ENCODE results near the gene NEO1.

Gene NEO1

GRCh38 chr15:73065114-73065513 lies 12.9 kb downstream of the NEO1 start:
- Histone ChIP-seq H3K4me2 (ENCODE audit: insufficient read depth, low read length) (no peak overlapping the region), H3K27ac (ENCODE audit: low read length) (no peak overlapping the region), H3K4me3 (ENCODE audit: low read depth in 1 of 2, low read length in 2 of 2) (no peak overlapping the region), H3K9me3 (ENCODE audit: insufficient read depth, low read length, severe bottlenecking) (no peaks in the 10 kb centered on the region), H3K4me1 (ENCODE audit: insufficient read depth, low read length) (no peaks in the 10 kb centered on the region), H4K20me1 (ENCODE audit: insufficient read depth, low read length) (no peaks in the 10 kb centered on the region), H3K9ac (ENCODE audit: low read depth, low read length) (no peak overlapping the region), H3K27me3 (ENCODE audit: insufficient read depth, low read length, poor library complexity) (peaks cover 2% of the 10 kb centered on the region), H3K36me3 (ENCODE audit: insufficient read depth, low read length) (no peaks in the 10 kb centered on the region), H3K79me2 (ENCODE audit: insufficient read depth, low read length) (no peaks in the 10 kb centered on the region), H2AFZ (ENCODE audit: low read depth, low read length) (no peak overlapping the region)
- TF ChIP-seq CTCF (IDR thresholded peaks at IDR 0.05; ENCODE audit: borderline replicate concordance, extremely low read depth, low read length, poor library complexity, severe bottlenecking) (no peak), EZH2 (IDR thresholded peaks at IDR 0.05; ENCODE audit: borderline replicate concordance, low read depth, low read length, severe bottlenecking) (no peak)
- ATAC-seq (ENCODE audit: insufficient read depth, low read depth) (no peak), DNase-seq (no peak)

- H4K20me1 ChIP-seq (ENCODE audit: insufficient read depth, low read length), result no peaks in the 10 kb centered on the region; the same call in 1 of the 2 replicates
- H3K27ac ChIP-seq (ENCODE audit: low read length), result no peak overlapping the region
- no peak overlapping the region for H3K9ac ChIP-seq (ENCODE audit: low read depth, low read length)
- H3K27me3 ChIP-seq (ENCODE audit: insufficient read depth, low read length, poor library complexity), result no peaks in the 10 kb centered on the region
- TF ChIP-seq CTCF (IDR thresholded peaks at IDR 0.05; ENCODE audit: borderline replicate concordance, extremely low read depth, low read length, poor library complexity, severe bottlenecking) (no peak), EZH2 (IDR thresholded peaks at IDR 0.05; ENCODE audit: borderline replicate concordance, low read depth, low read length, severe bottlenecking) (no peak)
- H3K9me3 ChIP-seq (ENCODE audit: insufficient read depth, low read length, severe bottlenecking), result no peaks in the 10 kb centered on the region
- no peaks in the 10 kb centered on the region for H3K36me3 ChIP-seq (ENCODE audit: insufficient read depth, low read length)
- ATAC-seq (ENCODE audit: insufficient read depth, low read depth) (no peak), DNase-seq (no peak)
- no peak overlapping the region for H2AFZ ChIP-seq (ENCODE audit: low read depth, low read length)
- no peaks in the 10 kb centered on the region for H3K79me2 ChIP-seq (ENCODE audit: insufficient read depth, low read length)
- no peak overlapping the region for H3K4me2 ChIP-seq (ENCODE audit: insufficient read depth, low read length)
- no peaks in the 10 kb centered on the region for H3K4me1 ChIP-seq (ENCODE audit: insufficient read depth, low read length)
- H3K4me3 ChIP-seq (ENCODE audit: low read depth in 1 of 2, low read length in 2 of 2), result no peak overlapping the region
These were observed 16.8 kb downstream of the NEO1 start for GRCh38 chr15:73069109-73069508.

DNA sequence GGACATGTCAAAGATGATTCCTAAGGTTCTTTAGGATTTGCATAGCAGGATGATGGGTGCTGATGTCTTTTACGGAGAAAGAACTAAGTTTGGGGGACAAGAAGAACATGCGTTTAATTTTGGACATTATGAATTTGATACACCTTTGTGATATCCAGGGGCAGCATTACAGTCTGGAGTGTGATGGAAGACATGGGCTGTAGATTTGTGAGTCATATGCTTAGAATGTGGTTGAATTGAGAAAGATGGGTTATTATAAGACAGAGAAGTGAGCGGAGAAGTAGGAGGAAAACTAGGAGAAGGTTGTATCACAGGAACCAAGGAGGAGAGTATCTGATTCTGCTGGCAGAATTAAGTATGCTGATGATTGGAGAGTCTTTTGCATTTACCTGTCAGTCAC lies 20.6 kb downstream of the NEO1 start:
- no peaks in the 10 kb centered on the region for H3K79me2 ChIP-seq (ENCODE audit: insufficient read depth, low read length)
- DNase-seq, result no peak
- no peak for TF ChIP-seq CTCF (IDR thresholded peaks at IDR 0.05; ENCODE audit: borderline replicate concordance, extremely low read depth, low read length, poor library complexity, severe bottlenecking)
- TF ChIP-seq EZH2 (IDR thresholded peaks at IDR 0.05; ENCODE audit: borderline replicate concordance, low read depth, low read length, severe bottlenecking), result no peak

DNA sequence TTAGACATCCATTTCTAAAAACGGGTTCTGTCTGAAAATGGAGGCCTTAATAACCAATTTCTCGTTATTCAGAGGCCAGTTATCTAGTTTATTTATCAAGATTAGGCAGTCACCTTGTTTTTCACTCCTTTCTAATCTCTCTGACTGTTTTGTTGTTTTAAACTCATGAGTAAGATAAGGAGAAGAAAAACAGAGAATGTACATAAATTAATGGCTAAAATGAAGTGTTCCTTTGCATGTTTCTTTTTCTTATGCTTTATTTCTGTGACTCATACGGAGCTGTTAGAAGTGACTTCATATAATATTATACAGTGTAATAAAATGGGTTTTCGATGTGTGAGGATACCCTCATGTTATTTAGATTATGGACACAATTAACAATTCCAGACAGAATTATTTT lies 22.0 kb downstream of the NEO1 start:
- H3K9ac ChIP-seq (ENCODE audit: low read depth, low read length), result no peak overlapping the region
- no peak overlapping the region for H2AFZ ChIP-seq (ENCODE audit: low read depth, low read length)
- ATAC-seq (ENCODE audit: insufficient read depth, low read depth), result no peak
- H3K79me2 ChIP-seq (ENCODE audit: insufficient read depth, low read length), result no peaks in the 10 kb centered on the region
- H3K4me2 ChIP-seq (ENCODE audit: insufficient read depth, low read length), result no peak overlapping the region
- TF ChIP-seq CTCF (IDR thresholded peaks at IDR 0.05; ENCODE audit: borderline replicate concordance, extremely low read depth, low read length, poor library complexity, severe bottlenecking), result no peak
- TF ChIP-seq EZH2 (IDR thresholded peaks at IDR 0.05; ENCODE audit: borderline replicate concordance, low read depth, low read length, severe bottlenecking), result no peak
- H3K27me3 ChIP-seq (ENCODE audit: insufficient read depth, low read length, poor library complexity), result no peaks in the 10 kb centered on the region
- no peaks in the 10 kb centered on the region for H3K36me3 ChIP-seq (ENCODE audit: insufficient read depth, low read length)
- no peak overlapping the region for H3K27ac ChIP-seq (ENCODE audit: low read length)
- H3K4me1 ChIP-seq (ENCODE audit: insufficient read depth, low read length), result no peaks in the 10 kb centered on the region
- DNase-seq, result no peak
- H4K20me1 ChIP-seq (ENCODE audit: insufficient read depth, low read length), result no peaks in the 10 kb centered on the region; the same call in 1 of the 2 replicates
- no peaks in the 10 kb centered on the region for H3K9me3 ChIP-seq (ENCODE audit: insufficient read depth, low read length, severe bottlenecking)
- no peak overlapping the region for H3K4me3 ChIP-seq (ENCODE audit: low read depth in 1 of 2, low read length in 2 of 2)

More for the DNA sequence above, 20.6 kb downstream of the NEO1 start:
- H3K4me3 ChIP-seq (ENCODE audit: low read depth in 1 of 2, low read length in 2 of 2), result no peak overlapping the region
- H3K36me3 ChIP-seq (ENCODE audit: insufficient read depth, low read length), result no peaks in the 10 kb centered on the region
- H4K20me1 ChIP-seq (ENCODE audit: insufficient read depth, low read length), result no peaks in the 10 kb centered on the region; the same call in 1 of the 2 replicates
- no peaks in the 10 kb centered on the region for H3K4me1 ChIP-seq (ENCODE audit: insufficient read depth, low read length)
- no peaks in the 10 kb centered on the region for H3K27me3 ChIP-seq (ENCODE audit: insufficient read depth, low read length, poor library complexity)
- H3K9me3 ChIP-seq (ENCODE audit: insufficient read depth, low read length, severe bottlenecking), result no peaks in the 10 kb centered on the region
- H3K9ac ChIP-seq (ENCODE audit: low read depth, low read length), result no peak overlapping the region
- no peak overlapping the region for H3K4me2 ChIP-seq (ENCODE audit: insufficient read depth, low read length)
- H3K27ac ChIP-seq (ENCODE audit: low read length), result no peak overlapping the region
- no peak overlapping the region for H2AFZ ChIP-seq (ENCODE audit: low read depth, low read length)
- ATAC-seq (ENCODE audit: insufficient read depth, low read depth), result no peak
